HG02763 (cell line): Measurements from ENCODE around the gene IL1RAP.

Experiments
- ATAC-seq: cut with Tn5 transposase; IDR thresholded peaks from one replicate; pipeline ENCODE4 v1.9.1; 2021; ENCODE audit warnings: mild to moderate bottlenecking, moderate library complexity; ENCODE audit not compliant: unreplicated experiment

Gene IL1RAP

DNA sequence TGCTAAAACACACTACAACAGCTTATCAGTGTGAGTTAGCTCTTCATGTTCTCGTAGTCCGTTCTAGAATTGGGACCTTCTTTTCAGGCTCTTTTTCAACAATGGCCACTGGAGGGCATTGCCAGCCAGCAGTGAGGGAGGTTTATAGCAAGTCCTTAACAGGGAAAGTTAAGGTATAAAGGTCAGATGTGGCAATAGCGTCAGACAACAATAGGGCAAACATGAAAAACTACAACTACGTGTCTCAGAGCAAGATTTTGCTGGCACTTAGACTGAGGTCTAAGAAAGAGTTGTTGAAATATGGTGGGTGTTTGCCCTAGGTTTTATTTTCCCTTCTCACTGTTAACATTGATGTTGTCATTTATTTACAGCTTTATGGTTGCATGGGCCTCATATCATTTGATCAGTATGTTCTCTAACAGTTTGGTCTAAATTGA, 187.2 kb downstream of the IL1RAP start:
- ATAC-seq = no peak

GRCh38 chr3:190706582-190706981, 192.7 kb downstream of the IL1RAP start:
- no peak for ATAC-seq
